ENCODE data around the gene CIRBP.

Gene CIRBP

DNA sequence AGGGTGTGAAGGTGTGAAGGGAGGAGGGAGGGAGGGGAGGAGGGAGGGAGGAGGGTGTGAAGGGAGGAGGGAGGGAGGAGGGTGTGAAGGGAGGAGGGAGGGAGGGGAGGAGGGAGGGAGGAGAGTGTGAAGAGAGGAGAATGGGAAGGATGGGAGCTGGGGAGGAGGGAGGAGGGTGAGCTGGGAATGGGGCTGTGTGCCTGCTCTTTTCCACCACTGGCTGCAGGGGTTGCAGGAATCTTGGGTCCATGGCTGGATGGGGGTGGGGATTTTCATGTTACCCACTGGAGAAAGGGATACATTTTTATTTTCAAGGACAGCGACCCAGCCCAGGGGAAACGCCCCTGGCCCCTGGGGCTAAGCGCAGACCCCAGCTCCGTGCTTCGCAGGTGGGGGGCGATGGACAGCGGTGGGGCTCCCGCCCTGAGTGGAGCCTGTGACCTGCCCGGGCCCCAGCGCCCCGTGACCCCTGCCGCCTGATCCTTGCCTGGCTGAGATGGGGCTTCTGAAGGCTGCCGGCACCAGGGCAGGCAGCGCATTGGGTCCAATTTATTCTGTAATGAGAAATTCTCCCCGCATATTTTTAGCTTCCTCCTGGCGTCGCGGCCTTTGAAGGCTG, 13.6 kb downstream of the CIRBP start:
- DNase-seq, result no peak

DNA sequence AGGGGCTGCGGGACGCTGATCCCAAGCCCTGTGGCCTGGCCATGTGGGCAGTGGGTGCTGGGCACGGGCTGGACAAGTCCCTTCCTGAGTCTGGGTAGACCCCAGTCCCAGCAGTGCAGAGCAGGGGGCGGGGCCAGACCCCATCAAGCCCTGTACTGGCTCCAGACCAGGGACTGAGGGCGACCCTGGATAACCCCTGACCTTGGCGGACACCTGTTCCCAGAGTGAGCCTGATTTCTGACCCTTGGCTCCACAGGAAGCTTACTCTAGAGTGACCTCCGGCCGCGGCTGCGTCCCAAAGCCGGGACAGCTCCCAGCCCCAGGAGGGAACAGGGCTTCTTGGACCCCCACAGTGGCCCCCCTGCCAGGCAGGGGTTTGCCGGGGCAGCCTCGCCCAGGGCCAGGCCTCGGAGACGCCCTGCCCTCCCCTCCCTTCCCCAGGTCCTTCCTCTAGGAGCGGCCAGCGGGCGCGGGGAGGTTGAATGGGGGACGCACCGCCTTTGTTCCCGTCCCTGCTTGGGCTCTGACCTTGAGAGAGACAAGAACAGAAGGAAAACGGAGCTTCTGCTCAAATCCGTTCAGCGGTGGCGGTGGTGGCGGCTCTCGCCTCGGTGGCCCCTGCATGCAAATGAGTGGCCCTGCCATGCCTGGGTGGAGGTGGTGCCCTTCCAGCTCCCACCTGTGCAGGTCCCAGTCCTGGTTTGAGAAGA, 14.2 kb downstream of the CIRBP start:
- DNase-seq, result no peak

DNA sequence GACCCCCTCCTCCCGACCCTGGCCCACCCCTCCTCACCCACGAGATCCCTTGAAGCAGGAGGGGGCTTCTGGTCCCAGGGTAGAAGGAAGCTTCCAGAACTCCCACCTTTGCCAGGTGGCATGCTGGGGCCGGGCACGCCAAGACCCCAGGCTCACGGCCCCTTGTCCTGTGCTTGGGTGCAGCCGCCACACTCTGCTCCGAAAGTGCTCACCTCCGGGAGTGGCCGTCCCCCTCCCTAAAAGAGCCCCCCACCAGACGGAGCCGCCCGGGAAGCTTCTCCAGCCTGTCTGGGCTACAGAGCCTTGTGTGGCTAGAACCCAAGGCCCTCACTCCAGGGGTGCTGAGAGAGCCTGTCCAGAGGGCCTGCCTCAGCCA, 14.8 kb downstream of the CIRBP start:
- no peak for DNase-seq

DNA sequence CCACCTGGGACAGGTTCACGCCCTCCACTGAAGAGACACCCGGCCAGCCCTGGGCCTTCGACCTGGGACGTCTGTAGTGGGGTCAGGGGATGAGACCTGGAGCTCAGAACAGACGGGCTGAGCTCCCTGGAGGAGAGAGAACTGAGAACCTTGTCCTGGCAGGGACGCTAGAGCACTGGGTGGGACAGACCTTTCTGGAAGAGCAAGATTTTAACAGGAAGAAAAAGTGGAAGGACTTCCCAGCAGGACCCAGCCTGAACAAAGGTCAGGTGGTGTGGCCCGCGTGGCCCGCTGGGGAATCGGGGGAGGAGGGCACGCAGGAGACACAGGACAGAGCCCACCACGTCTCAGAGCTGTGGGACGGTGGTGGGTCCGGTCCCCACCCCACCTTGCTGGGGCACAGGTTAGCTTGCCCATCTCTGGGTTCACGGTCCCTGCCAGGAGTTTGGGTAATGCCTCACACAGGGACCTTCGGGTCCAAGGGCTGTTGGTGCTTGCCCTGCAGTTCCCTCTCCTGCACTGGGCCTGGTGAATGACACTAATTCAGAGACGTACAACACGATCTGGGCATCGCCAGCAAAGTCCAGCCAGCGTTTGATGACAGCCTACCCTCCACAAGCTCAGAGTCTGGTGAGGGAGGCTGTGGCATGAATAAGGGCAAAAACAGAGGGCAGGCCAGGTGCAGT, 15.3 kb downstream of the CIRBP start:
- DNase-seq, result no peak

DNA sequence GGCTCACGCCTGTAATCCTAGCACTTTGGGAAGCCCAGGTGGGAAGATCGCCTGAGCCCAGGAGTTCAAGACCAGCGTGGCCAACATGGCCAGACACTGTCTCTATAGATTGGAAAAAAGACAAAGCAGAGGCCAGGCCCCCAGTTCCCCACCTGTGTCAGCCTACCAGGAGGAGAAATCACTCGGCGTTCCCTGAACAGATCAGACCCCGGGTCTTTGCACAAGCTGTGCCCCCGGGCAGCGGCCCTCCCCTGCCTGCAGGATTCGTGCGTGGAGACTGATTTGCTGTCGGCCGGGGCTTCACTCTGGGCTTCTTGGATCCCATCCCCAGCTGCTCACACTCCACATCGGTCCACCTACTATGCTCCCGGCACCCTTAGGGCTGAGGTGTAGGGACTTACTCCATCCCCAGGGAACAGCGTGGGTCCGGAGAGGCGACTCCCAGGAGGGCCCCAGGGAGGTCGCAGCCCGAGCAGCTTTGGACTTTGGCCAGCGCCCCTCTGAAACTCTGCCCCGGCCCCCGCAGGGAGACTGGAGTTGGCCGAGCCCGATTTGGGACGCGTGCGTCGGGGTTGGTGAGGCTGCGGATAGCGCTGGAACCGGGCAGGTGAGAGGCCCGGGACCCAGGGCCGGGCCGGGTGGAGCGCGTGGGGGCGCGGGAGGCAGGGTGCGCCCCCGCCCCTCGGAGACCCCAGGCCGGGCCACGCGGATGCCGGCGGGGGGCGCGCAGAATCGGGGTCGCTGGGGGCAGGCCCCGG, 16.0 kb downstream of the CIRBP start:
- no peak for DNase-seq

DNA sequence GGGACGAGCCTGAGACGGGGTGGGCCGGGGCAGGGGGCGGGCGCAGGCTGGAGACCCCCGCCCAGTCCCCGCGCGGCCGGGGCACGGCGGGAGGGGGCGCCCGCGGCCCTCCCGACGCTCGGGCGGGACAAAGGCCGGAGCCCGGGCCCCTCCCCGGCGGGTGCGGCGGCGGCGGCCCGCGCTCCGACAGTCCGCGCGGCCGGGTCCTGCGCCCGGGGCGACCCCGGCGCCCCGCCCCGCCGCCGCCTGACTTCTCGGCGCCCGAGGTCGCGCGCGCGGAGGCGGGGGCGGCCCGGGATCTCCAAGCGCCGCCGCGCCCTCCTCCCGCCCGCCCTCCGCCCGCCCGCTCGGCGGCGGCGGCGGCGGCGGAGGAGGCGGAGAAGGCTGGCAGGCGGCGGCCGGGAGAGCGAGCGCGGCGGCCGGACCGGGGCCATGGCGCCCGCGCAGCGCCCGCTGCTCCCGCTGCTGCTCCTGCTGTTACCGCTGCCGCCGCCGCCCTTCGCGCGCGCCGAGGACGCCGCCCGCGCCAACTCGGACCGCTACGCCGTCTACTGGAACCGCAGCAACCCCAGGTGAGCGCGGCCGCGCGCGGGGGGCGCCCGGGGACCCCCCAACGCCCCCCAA, 16.7 kb downstream of the CIRBP start, which contains the start of gene EFNA2:
Gene EFNA2, plus strand, starts transcription at position 137 of the 624 bp plus-strand sequence. Its CDS starts 296 bp downstream, at position 433.
- no peak for DNase-seq

DNA sequence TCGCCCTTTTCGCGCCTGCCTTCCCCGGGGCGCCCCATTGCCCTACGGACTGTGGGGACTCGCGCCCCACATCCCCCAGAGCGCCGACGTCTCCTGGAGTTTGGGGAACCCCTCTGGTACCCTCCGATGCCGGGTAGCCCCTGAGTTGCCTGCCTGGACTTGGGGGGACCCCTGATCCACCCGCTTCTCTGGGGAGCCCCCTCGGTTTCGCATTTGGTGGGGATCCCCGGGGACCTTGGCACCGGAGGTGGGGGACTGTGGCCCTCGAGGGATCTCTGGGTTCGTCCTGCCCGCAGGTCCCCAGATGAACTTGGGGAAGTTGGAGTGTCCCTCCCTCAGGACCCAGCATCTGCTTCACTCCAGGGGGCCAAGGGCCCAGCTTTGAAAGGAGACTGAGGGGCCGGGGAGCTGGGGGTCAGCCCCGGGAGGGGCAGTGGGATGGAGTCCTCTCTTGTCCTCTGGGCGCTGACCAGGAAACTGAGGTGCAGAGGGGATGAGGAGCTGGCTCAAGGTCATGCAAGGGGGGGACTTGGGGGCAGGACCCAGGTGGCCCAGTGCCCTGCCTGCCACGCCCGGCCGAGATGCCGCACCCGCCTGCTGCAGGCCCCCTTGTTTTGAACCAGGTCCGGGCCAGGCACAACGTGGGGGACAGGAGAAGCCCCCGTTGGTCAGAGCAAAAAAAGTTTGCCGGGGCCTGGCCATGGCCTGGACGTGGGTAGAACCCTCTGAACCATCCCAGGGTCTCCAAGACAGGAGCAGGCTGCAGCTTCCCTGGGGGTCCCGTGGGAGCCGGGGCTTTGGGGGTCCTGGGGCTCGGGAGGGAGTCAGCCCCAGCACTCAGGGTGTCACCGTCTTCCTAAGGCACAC, 17.6 kb downstream of the CIRBP start:
- DNase-seq, result no peak

DNA sequence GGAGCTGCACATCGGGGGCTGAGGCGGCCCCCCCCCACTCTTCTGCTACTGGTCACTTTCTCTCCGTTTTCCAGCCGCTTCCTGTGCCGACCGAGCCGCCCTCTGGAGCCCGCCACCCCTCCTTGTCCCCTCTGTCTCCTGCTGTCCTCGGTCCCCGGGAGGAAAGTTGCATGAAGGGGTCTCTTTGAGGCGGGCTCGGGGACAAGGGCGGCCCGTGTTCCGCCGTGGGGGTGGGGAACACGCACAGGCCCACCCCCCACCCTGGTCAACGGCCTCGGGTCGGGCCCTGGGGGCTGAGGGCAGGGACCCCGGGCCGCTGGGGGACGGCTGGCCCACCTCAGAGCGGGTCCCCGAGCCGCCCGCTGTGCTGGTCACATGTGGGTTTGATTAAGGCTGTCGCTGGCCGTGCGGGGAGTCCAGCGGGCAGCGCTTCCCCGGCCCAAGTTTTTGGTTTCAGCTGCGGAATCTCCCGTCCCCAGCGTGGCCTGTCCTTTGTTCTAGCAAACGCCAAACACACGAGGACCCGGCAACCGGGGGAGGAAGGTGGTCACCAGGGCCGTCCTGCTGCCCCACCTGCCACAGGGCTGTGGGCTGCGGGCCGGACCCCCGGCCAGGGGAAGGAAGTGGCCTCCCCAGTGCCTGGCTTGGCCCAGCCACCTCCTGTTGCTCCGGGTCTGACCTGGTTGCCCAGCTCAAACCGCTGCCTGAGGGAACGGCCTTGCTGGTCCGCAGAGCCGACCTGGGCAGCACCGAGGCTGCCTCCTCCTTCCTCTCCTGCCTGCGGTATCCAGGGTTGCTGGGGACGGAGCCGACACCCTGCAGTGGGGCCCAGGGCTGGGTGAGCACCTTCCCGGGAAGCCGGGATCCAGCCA, 18.5 kb downstream of the CIRBP start:
- DNase-seq, result no peak

DNA sequence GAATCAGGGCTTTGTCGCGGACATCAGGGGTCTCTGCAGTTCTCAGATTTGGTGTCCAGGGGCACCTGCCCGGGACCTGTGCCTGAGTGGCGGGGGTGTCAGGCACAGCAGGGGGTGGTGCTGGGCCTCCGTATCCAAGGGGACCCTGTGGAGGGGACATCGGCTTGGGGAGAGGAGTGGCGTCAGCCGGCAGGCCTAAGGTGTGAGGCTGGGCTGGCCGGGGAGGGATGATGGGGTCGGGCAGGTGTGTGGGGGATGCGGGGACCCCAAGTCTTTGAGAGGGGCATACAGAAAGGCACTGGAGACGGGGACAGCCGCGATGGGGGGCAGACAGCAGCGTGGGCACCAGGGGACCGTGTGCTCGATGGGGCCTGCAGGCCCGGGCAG, 19.1 kb downstream of the CIRBP start:
- no peak for DNase-seq

DNA sequence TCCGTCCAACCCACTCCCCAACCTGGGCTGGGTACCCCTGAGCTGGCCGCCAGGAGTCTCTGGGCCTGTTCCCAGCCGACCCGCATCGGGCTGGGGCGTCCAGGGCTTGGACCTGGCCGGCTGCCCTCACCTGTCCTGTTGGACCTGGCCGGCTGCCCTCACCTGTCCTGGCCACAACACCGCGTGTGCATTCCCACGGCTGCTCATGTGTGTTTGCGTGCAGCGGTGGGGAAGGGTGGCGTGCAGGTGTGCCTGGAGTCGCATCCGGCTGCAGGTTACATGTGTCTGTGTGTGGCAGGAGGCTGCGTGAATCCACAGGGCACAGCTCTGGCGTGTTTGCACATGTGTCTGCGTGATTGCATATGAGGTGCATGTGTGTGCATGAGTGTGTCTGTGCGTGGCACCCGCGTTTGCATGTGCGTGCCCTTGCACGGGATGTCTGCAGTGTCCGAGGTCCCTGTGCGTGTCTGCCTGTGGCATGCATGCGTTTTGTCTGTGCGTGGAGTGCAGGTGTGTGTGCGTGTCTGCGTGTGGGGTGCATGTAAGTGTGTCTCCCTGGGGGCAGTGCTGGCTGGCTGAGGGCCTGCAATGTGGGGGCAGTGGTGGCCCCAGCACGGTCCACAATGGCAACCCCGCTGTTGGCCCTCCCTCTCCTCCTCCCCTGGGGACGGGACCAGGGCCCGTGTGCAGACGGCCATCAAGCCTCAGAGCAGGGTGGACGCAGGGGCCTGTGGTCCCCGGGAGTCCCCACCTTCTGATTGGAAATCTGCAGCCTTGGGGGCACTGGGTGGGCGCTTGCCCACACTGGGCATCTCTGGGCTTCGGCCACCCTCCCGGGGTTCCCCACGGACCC, 19.9 kb downstream of the CIRBP start:
- no peak for DNase-seq

DNA sequence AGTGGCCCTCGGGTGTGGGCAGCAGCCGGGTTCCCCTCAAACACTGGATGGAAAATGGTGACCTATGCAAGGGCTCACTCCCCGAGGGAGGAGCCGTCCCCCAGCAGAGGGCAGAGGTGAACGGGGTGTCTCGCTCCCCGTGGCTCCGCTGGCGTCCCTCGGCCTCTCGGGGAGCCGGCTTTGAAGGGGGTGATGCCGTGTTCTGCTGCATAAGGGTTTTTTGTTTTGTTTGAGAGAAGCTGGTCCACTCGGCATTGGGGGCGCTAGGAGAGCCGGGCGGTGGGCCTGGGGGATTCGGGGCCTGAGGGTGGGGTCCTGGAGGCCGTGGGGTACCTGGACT, 20.5 kb downstream of the CIRBP start:
- no peak for DNase-seq

DNA sequence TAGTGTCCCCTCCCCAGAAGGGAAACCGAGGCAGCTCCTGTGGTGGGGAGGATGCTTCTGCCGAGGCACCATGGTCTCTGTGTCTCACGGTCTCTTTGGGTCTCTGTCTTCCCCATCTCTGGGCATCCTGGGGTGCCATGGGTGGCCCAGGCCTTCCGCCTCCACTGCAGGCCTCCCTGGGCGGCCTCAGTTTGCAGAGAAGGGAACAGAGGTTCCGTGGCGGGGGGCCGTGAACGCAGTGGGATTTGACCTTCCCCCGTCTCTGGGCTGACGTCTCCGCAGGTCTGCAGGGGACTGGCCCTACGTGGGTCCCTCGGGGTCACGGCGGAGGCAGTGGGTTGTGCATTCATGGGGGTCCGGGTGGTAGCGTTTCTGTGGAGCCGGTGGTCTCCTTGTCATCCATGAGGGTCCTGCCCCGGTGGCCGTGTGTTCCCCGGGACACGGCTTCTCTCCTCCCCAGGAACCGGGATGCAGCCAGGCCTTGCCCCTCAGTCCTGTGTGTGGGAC, 21.1 kb downstream of the CIRBP start:
- no peak for DNase-seq

DNA sequence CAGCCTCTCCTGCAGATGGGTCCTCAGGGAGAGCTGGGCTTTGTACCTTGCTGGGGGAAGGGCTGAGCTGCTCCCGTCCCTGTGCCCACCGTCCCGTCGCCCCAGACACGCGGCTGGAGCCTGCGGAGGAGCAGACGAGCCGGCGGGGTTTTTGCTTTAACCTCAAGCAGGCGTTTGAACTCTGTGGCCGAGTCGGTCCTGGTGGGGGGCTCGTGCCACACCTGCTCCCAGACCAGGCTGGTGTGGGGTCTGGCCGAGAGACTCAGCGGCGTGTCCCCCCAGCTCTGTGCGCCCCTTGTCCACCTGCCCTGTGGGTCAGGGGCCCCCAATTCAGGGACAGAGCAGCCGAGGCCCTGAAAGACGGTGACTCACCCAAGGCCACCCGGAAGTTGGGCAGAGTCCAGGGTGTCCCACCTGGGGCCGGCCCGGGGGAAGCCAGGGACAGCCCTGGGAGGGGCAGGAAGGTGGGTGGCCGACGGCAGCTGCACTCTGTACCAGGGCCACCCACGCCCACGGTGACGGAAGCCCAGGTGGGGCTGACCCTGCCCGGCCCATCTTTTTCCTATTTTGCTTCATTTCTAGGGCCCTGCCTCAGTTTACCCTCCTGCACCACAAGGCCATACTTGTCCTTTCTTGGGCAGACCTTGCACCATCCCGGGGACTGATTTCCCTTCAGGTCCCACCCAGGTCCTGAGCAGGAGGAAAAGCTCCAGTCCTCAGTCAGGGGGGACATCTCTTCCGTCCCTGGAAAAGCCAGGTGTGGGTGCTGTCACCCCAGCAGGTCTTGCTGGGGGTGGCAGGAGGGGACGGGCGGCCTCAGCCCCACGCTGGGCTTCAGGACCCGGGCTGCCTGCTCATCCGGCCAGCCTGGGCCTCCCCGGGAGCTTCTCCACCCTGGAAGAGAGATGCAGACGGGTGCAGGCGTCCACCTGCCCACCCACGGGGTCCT, 21.8 kb downstream of the CIRBP start:
- DNase-seq, result no peak

DNA sequence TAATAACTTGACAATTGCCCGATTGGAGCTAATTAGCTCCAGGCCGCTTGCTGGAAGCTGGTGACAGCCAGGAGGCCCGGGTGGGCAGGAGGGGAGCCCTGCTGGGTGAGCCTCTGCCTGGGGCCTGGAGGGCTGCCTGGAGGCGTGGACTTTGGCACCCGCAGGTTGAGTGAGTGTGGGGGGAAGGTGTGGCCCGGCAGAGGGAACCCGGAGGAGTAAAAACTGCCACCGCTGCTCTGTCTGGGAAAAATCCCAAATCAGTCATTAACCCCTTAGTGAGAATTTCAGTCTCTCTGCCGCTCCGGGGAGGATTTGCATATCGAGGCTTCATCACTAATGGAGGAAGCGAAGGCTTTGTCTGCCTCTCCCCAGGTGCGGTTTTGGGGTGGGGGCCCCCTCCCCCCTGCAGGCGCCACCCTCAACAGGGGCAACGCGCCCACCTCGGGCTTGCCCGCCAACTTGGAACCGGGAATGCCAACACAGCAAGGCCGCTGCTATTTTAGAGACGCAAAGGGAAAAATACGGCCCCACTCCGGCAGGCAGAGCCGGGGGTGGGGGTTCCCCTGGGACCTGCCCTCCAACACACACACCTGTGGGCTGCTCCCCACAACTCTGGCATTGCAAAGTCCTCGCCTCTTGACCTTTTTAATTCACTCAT, 22.8 kb downstream of the CIRBP start:
- DNase-seq, result no peak

DNA sequence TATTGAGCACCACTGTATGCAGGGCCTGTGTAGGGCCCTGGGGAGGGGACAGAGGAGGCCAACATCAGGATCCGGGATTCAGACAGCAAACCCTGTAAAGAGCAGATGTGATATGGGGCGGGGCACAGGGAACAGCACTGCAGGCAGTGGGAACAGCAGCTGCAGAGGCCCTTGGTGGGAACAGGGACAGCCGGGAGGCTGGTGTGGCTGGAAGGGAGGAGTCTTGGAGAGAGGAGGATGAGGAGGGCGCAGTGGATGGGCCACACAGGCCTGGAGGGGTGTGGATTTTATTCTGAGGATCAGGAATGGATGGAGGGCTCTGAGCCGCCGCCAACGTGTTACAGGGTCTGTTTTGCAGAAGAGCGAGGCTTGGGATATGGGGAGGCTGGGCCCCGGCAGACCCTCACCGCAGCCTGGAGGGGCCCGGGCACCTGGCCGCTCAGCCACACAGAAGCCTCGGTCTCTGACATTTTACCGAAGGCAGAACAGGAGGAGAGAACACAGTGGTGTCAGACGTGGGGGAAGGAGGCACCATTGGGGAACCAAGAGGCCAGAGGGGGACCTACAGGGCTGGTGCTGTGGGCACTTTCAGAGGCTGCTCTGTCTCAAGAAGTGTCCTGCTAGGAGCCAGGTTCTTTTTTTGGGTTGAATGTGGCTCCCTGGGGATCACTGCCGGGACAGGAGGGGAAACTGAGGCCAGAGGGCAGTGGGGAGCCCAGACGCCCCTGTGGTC, 23.5 kb downstream of the CIRBP start:
- no peak for DNase-seq

DNA sequence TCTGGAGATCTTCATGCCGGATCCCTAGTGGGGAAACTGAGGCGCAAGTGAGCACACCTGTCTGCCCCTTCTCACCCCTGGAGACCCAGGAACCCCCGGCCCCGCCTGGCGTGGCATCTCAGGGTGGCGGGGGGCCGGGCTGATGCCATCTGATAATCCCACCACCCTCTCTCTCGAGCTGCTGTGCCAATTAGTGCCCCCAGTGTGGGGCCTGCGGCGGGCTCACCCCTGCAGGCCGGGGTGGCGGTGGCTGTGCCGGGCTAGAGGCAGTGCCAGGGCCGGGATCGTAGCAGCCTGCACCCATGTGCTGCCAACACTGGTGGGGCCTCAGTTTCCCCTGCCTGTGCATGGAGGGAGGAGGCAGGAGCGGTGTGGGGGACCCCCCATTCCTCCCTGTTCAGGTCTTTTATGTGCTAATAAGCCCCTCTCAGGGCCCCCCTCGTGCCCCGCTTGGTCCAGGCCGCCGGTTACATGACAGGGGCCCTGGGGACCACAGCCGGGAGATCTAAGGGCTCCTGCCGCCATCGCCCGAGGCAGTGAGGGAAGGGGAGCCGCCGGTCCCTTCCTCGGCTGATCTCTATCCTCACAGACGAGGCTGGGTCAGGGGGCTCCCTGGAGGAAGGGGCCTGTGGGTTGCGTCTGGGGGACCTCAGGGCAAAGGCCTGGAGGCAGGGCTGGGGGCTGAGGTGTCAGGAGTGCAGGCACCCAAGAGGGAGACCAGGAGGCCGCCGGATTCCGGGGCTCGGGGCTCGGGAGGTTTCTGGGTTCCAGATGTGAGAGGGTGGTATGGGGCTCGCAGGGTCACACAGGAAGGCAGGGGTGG, 24.9 kb downstream of the CIRBP start:
- DNase-seq, result no peak

DNA sequence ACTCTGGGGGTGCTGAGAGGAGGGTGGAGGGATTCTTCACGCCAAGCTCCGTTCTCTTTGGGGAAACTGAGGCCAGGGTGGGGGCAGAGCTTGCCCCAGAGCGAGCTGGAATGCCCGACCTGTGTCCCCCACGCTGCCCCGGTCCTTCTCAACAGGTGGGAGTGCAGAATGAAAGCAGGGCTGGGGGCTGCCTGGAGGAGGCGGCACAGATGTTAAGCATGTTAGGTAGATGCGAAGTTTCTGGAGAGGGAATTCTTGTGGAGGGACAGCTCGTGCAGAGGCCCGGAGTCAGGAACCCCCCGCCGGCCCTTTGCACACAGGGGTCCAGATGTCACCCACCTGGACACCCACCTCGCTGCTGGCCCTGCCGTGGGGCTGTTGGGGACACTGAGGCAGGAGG, 25.6 kb downstream of the CIRBP start:
- DNase-seq, result no peak
